ENCODE results near the gene MYH11. TPM values are rescaled to one million over a fixed set of nuclear protein-coding genes. Genes with fewer than 3 reads are reported as not detected.

MYH11 gene
- total and polyA plus RNA-seq, 2 donors, result 1.1 to 26.6 TPM

DNA sequence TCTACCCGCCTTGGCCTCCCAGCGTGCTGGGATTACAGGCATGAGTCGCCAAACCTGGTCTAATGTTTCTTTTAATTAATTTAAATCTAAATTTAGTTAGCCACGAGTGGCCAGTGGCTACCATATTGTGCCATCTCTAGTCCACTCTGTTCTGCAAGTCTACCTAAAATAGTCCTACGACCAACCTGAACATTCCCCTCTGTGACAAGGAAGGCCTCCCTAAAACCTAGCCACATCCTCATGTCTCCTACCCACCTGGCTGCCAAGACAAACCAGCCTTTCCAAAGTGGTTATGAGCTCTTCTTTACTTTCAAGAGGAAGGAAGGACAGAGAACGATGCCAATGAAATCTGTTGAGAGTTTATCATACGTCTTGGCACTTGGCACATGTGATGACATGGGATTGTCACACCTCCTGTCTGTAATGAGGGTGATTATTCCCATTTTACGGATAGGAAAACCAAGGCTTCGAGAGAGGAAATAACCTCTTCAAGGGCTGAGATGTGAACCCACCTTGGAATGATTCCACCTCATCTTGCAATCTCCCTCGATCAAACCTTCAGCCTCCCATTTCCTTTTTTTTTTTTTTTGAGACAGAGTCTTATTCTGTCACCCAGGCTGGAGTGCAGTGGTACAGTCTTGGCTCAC, 19.7 kb downstream of the MYH11 start:
- H3K27ac ChIP-seq (ENCODE audit: low read depth in 1 of 2, low read length in 1 of 2), result no peak overlapping the region
- WGBS, result 91% methylated on average over 10 of the region's 10 CpGs
- no peaks in the 10 kb centered on the region for H3K9me3 ChIP-seq (ENCODE audit: control insufficient read depth in 2 of 2, insufficient read depth in 1 of 2, low read length in 1 of 2)
- H3K4me1 ChIP-seq (ENCODE audit: control insufficient read depth in 2 of 2, insufficient read depth in 2 of 2, low read length in 2 of 2), result no peaks in the 10 kb centered on the region
- H3K4me3 ChIP-seq (ENCODE audit: low read length in 2 of 2), result no peak overlapping the region
- H3K27me3 ChIP-seq (ENCODE audit: control insufficient read depth in 2 of 2, insufficient read depth in 1 of 2, low read length in 1 of 2), result no peaks in the 10 kb centered on the region
- no peak for DNase-seq (ENCODE audit: low read depth in 6 of 9, low spot score in 9 of 9)
- H3K36me3 ChIP-seq (ENCODE audit: control insufficient read depth in 2 of 2, insufficient read depth in 2 of 2, low read length in 1 of 2), result no peaks in the 10 kb centered on the region

DNA sequence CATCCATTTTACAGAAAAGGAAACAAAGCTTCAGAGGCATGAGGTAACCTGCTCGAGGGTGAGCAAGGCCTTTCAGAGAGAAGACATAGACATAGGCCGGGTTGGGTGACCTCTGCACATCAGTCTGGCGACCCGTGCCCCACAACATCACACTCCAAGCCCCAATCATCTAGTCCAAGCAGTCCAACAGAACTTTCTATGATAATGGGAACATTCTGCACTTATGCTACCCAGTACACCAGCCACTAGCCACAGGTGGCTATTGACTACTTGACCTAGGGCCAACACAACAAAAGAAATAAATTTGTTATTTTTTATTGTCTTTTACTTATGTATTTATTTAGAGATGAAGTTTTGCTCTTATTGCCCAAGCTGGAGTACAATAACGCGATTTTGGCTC, 20.8 kb downstream of the MYH11 start:
- no peak for DNase-seq (ENCODE audit: low read depth in 6 of 9, low spot score in 9 of 9)
- no peaks in the 10 kb centered on the region for H3K4me1 ChIP-seq (ENCODE audit: control insufficient read depth in 2 of 2, insufficient read depth in 2 of 2, low read length in 2 of 2)
- H3K9me3 ChIP-seq (ENCODE audit: control insufficient read depth in 2 of 2, insufficient read depth in 1 of 2, low read length in 1 of 2), result no peaks in the 10 kb centered on the region
- H3K4me3 ChIP-seq (ENCODE audit: low read length in 2 of 2), result no peak overlapping the region
- 98% methylated on average over 6 of the region's 6 CpGs for WGBS
- H3K36me3 ChIP-seq (ENCODE audit: control insufficient read depth in 2 of 2, insufficient read depth in 2 of 2, low read length in 1 of 2), result no peaks in the 10 kb centered on the region
- no peak overlapping the region for H3K27ac ChIP-seq (ENCODE audit: low read depth in 1 of 2, low read length in 1 of 2)
- H3K27me3 ChIP-seq (ENCODE audit: control insufficient read depth in 2 of 2, insufficient read depth in 1 of 2, low read length in 1 of 2), result no peaks in the 10 kb centered on the region

DNA sequence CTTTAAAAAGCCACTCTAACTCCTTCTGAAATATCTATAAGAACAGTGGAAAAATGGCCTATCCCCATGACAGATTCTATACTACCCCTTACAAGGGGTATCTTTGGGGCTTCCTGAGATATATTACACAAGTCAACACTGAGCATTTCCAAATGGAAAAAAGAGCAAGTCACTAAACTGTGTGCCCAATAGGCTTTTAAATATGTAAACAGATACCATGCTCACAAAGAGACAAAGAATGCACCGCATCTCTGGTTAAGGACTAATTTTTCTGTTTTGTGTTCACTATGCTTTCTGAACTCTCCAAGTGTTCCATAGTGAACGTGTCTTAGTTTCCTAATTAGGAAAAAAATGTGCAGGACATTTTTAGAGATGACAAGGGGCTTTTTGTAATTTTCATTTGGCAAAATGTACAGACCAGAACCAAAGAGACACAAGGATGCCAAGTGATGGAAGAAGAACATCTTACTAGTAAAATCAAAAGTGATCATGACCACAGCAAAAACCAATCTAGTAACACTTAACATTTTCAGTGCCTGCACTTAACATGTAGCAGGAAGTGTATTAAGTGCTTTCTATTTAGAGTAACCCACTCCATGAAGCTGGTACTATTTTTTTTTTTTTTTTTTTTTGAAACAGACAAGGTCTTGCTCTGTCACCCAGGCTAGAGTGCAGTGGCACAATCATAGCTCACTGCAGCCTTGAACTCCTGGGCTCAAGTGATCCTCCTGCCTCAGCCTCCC, 21.5 kb downstream of the MYH11 start:
- no peaks in the 10 kb centered on the region for H3K36me3 ChIP-seq (ENCODE audit: control insufficient read depth in 2 of 2, insufficient read depth in 2 of 2, low read length in 1 of 2)
- H3K4me1 ChIP-seq (ENCODE audit: control insufficient read depth in 2 of 2, insufficient read depth in 2 of 2, low read length in 2 of 2), result no peaks in the 10 kb centered on the region
- DNase-seq (ENCODE audit: low read depth in 6 of 9, low spot score in 9 of 9), result no peak
- no peaks in the 10 kb centered on the region for H3K9me3 ChIP-seq (ENCODE audit: control insufficient read depth in 2 of 2, insufficient read depth in 1 of 2, low read length in 1 of 2)
- H3K27ac ChIP-seq (ENCODE audit: low read depth in 1 of 2, low read length in 1 of 2), result no peak overlapping the region
- no peak overlapping the region for H3K4me3 ChIP-seq (ENCODE audit: low read length in 2 of 2)
- no peaks in the 10 kb centered on the region for H3K27me3 ChIP-seq (ENCODE audit: control insufficient read depth in 2 of 2, insufficient read depth in 1 of 2, low read length in 1 of 2)
- WGBS, result 66% methylated on average over 2 of the region's 2 CpGs

DNA sequence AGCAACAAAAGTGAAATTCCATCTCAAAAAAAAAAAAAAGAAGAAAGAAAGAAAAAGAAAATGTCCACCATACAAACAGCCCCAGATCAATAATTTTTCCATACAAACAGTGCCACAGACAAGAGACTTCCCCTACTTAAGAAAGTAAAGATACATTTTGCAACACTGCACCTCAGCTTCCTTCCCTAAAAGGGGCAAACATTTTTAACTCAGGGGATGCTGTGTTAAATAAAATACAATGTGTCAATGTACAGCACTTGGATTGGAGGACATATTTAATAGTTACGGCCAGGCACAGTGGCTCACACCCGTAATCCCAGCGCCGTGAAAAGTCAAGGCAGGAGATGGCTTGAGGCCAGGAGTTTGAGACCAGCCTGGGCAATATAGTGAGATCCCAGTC, 22.3 kb downstream of the MYH11 start:
- no peaks in the 10 kb centered on the region for H3K4me1 ChIP-seq (ENCODE audit: control insufficient read depth in 2 of 2, insufficient read depth in 2 of 2, low read length in 2 of 2)

DNA sequence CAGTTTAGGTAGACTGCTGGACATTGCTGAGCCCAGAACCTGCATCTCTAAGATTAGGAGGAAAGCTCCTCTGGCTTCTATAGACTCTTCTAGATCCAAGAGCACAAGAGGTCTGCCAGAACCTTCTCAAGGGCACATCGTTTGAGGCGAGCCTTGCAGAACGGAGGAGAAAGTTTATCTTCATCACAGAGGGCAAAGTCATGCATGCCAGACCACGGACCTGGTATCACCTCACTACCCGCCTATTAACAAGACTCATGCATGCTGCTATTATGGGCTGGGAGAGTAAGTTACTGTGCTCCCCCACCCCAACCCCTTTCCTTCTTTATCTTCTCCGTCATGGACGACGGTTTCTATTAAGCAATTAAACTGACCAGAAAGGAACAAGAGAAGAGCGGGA, 23.3 kb downstream of the MYH11 start:
- no peaks in the 10 kb centered on the region for H3K27me3 ChIP-seq (ENCODE audit: control insufficient read depth in 2 of 2, insufficient read depth in 1 of 2, low read length in 1 of 2)
- 96% methylated on average over 9 of the region's 9 CpGs for WGBS
- no peaks in the 10 kb centered on the region for H3K4me1 ChIP-seq (ENCODE audit: control insufficient read depth in 2 of 2, insufficient read depth in 2 of 2, low read length in 2 of 2)
- H3K36me3 ChIP-seq (ENCODE audit: control insufficient read depth in 2 of 2, insufficient read depth in 2 of 2, low read length in 1 of 2), result no peaks in the 10 kb centered on the region
- H3K4me3 ChIP-seq (ENCODE audit: low read length in 2 of 2), result no peak overlapping the region
- H3K27ac ChIP-seq (ENCODE audit: low read depth in 1 of 2, low read length in 1 of 2), result no peak overlapping the region
- DNase-seq (ENCODE audit: low read depth in 6 of 9, low spot score in 9 of 9), result no peak
- no peaks in the 10 kb centered on the region for H3K9me3 ChIP-seq (ENCODE audit: control insufficient read depth in 2 of 2, insufficient read depth in 1 of 2, low read length in 1 of 2)

More for the DNA sequence above, 22.3 kb downstream of the MYH11 start:
- WGBS, result 99% methylated on average over 4 of the region's 4 CpGs
- Histone ChIP-seq H3K9me3 (ENCODE audit: control insufficient read depth in 2 of 2, insufficient read depth in 1 of 2, low read length in 1 of 2) (no peaks in the 10 kb centered on the region), H3K4me3 (ENCODE audit: low read length in 2 of 2) (no peak overlapping the region), H3K27me3 (ENCODE audit: control insufficient read depth in 2 of 2, insufficient read depth in 1 of 2, low read length in 1 of 2) (no peaks in the 10 kb centered on the region), H3K36me3 (ENCODE audit: control insufficient read depth in 2 of 2, insufficient read depth in 2 of 2, low read length in 1 of 2) (no peaks in the 10 kb centered on the region), H3K27ac (ENCODE audit: low read depth in 1 of 2, low read length in 1 of 2) (no peak overlapping the region)
- no peak for DNase-seq (ENCODE audit: low read depth in 6 of 9, low spot score in 9 of 9)

DNA sequence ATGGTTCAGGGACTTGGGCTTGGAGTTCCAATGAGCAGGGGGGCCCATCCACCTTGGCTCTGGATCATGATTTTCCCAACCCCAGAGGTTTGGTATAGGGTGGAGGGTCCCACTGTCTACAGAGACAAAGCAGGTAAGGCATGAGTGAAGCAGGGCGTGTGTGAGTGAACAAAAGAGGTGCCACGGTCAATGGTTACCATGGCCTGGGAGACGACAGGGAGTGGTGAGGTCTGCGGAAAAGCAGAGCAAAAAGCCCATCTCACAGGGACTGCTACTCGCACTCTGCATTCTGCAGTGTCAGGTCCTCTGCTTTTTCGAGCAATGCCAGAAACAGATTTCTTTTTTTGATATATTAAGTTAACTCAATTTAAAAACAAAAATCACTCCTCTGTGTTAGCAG, 24.6 kb downstream of the MYH11 start:
- Histone ChIP-seq H3K27ac (ENCODE audit: low read depth in 1 of 2, low read length in 1 of 2) (no peak overlapping the region), H3K27me3 (ENCODE audit: control insufficient read depth in 2 of 2, insufficient read depth in 1 of 2, low read length in 1 of 2) (no peaks in the 10 kb centered on the region), H3K9me3 (ENCODE audit: control insufficient read depth in 2 of 2, insufficient read depth in 1 of 2, low read length in 1 of 2) (no peaks in the 10 kb centered on the region), H3K4me3 (ENCODE audit: low read length in 2 of 2) (no peak overlapping the region), H3K36me3 (ENCODE audit: control insufficient read depth in 2 of 2, insufficient read depth in 2 of 2, low read length in 1 of 2) (no peaks in the 10 kb centered on the region), H3K4me1 (ENCODE audit: control insufficient read depth in 2 of 2, insufficient read depth in 2 of 2, low read length in 2 of 2) (no peaks in the 10 kb centered on the region)
- 97% methylated on average over 6 of the region's 6 CpGs for WGBS
- no peak for DNase-seq (ENCODE audit: low read depth in 6 of 9, low spot score in 9 of 9)

DNA sequence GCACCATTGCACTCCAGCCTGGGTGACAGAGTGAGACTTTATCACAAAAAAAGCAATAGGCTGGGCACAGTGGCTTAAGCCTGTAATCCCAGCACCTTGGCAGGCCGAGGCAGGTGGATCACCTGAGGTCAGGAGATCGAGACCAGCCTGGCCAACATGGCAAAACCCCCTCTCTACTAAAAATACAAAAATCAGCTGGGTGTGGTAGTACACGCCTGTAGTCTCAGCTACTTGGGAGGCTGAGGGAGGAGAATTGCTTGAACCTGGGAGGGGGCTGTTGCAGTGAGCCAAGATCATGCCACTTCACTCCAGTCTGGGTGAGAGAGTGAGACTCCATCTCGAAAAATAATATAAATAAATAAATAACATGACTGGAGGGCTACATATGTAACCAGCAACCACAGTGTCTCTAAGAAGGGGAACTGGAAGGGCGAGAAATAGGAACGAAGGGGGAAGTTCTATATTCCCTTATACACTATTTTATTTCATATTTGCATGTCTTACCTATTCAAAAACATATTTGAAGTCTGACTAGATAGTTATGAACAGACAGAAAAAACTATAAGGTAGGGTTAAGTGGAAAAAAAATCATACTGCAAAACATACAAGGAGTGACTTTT, 25.9 kb downstream of the MYH11 start:
- no peaks in the 10 kb centered on the region for H3K4me1 ChIP-seq (ENCODE audit: control insufficient read depth in 2 of 2, insufficient read depth in 2 of 2, low read length in 2 of 2)
- H3K27me3 ChIP-seq (ENCODE audit: control insufficient read depth in 2 of 2, insufficient read depth in 1 of 2, low read length in 1 of 2), result no peaks in the 10 kb centered on the region
- no peaks in the 10 kb centered on the region for H3K36me3 ChIP-seq (ENCODE audit: control insufficient read depth in 2 of 2, insufficient read depth in 2 of 2, low read length in 1 of 2)
- no peaks in the 10 kb centered on the region for H3K9me3 ChIP-seq (ENCODE audit: control insufficient read depth in 2 of 2, insufficient read depth in 1 of 2, low read length in 1 of 2)
- DNase-seq (ENCODE audit: low read depth in 6 of 9, low spot score in 9 of 9), result no peak
- no peak overlapping the region for H3K4me3 ChIP-seq (ENCODE audit: low read length in 2 of 2)
- H3K27ac ChIP-seq (ENCODE audit: low read depth in 1 of 2, low read length in 1 of 2), result no peak overlapping the region
- 67% methylated on average over 6 of the region's 6 CpGs for WGBS

DNA sequence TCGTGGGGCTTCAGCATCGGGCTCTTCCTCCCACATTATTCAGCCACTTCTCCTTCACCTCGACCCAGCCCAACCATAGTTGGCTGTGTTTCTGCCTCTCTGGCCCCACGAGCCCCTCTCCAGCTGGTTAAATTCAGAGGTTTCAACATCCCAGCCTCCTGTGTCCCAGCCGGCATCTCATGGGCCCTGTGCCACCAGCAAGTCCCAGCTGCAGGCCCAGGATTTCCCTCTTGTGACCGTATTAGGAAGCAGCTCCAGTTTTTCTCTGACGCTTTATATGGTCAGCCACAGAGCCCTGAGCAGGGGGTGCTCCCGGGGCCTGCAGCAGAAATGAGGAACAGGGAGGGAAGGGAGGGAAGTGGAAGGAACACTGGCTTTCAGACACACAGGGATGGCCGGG, 27.4 kb downstream of the MYH11 start:
- no peak overlapping the region for H3K4me3 ChIP-seq (ENCODE audit: low read length in 2 of 2)
- no peak overlapping the region for H3K27ac ChIP-seq (ENCODE audit: low read depth in 1 of 2, low read length in 1 of 2)
- H3K27me3 ChIP-seq (ENCODE audit: control insufficient read depth in 2 of 2, insufficient read depth in 1 of 2, low read length in 1 of 2), result no peaks in the 10 kb centered on the region
- 81% methylated on average over 9 of the region's 9 CpGs for WGBS
- H3K36me3 ChIP-seq (ENCODE audit: control insufficient read depth in 2 of 2, insufficient read depth in 2 of 2, low read length in 1 of 2), result no peaks in the 10 kb centered on the region
- DNase-seq (ENCODE audit: low read depth in 6 of 9, low spot score in 9 of 9), result peak in 2 of 9 donors; percentile 0 to 6
- H3K9me3 ChIP-seq (ENCODE audit: control insufficient read depth in 2 of 2, insufficient read depth in 1 of 2, low read length in 1 of 2), result no peaks in the 10 kb centered on the region
- H3K4me1 ChIP-seq (ENCODE audit: control insufficient read depth in 2 of 2, insufficient read depth in 2 of 2, low read length in 2 of 2), result no peaks in the 10 kb centered on the region

DNA sequence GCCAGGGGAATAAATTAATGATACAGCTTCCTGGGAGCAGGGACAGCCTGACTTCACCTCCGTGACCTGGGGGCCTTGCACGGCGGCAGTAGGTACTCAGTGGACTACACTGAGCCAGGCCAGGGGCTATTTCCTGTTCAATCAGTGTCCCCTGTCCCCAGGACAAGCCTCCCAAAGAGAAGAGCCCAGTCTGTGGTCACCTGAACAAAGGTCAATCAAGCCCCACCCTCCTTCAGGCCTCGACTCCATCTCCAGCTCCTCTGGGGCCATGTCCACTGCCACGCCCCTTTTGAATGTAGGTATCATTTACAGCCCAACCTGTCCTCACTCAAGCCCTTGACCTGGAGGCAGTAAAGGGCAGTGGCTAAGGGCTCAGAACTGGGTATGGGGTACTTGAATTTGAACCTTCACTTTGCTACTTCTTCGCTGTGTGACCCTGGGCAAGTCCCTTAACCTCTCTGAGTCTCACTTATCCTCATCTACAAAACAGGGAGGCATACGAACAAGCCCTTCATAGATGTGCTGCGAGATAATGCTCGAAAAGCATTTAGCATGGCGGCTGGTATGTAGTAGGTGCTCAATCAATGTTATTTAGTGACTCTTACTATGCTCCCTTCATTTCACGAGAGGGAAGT, 29.0 kb downstream of the MYH11 start:
- H3K4me3 ChIP-seq (ENCODE audit: low read length in 2 of 2), result no peak overlapping the region
- WGBS, result 95% methylated on average over 11 of the region's 11 CpGs
- no peak overlapping the region for H3K27ac ChIP-seq (ENCODE audit: low read depth in 1 of 2, low read length in 1 of 2)
- no peaks in the 10 kb centered on the region for H3K36me3 ChIP-seq (ENCODE audit: control insufficient read depth in 2 of 2, insufficient read depth in 2 of 2, low read length in 1 of 2)
- no peak for DNase-seq (ENCODE audit: low read depth in 6 of 9, low spot score in 9 of 9)
- no peaks in the 10 kb centered on the region for H3K27me3 ChIP-seq (ENCODE audit: control insufficient read depth in 2 of 2, insufficient read depth in 1 of 2, low read length in 1 of 2)
- H3K4me1 ChIP-seq (ENCODE audit: control insufficient read depth in 2 of 2, insufficient read depth in 2 of 2, low read length in 2 of 2), result no peaks in the 10 kb centered on the region
- H3K9me3 ChIP-seq (ENCODE audit: control insufficient read depth in 2 of 2, insufficient read depth in 1 of 2, low read length in 1 of 2), result no peaks in the 10 kb centered on the region

Measured in thymus (tissue), 11 donors.